K562 (cell line): Measurements from ENCODE around the gene SLC22A23. TPM values are rescaled to one million over a fixed set of nuclear protein-coding genes. Genes with fewer than 3 reads are reported as not detected.

Experiments
- ATF1 ChIP-seq, 2 experiments: fragments of 450-650 bp in 1 of 2; IDR thresholded peaks; 2 replicates each; pipeline ENCODE4 v1.6.1; 2016; ENCODE audit warnings: missing compliant biosample characterization in 1 of 2, missing genetic modification characterization in 1 of 2
- CBX5 ChIP-seq: IDR thresholded peaks from 2 replicates; pipeline ENCODE4 v1.6.1; 2014; ENCODE audit warnings: low read depth, borderline replicate concordance
- CXXC5 ChIP-seq: fragments of 250-450 bp; sonication (Bioruptor Pico); IDR thresholded peaks from 2 replicates; pipeline ENCODE4 v1.8.0; 2022; ENCODE audit warnings: inconsistent platforms, mild to moderate bottlenecking, moderate library complexity
- DPF2 ChIP-seq: fragments of 450-650 bp; IDR thresholded peaks from 2 replicates; pipeline ENCODE4 v1.6.1; 2016
- EHMT2 ChIP-seq: fragments of 450-650 bp; IDR thresholded peaks from 2 replicates; pipeline ENCODE4 v1.6.1; 2018; ENCODE audit warnings: antibody characterized with exemption
- JUND ChIP-seq, 2 experiments: IDR thresholded peaks; 2 replicates in 1 of 2; 3 replicates in 1 of 2; pipeline ENCODE4 v1.6.1; 2011; ENCODE audit warnings: borderline replicate concordance in 2 of 2, low read depth in 2 of 2, low read length in 2 of 2, improper control_type of control experiment in 1 of 2, missing biosample characterization in 1 of 2, missing genetic modification characterization in 1 of 2, missing genetic modification reagents in 1 of 2
- KLF16 ChIP-seq: IDR thresholded peaks from 2 replicates; pipeline ENCODE4 v1.6.1; 2016; ENCODE audit warnings: antibody characterized with exemption
- PHB2 ChIP-seq: fragments of 450-650 bp; IDR thresholded peaks from 2 replicates; pipeline ENCODE4 v1.6.1; 2017; ENCODE audit warnings: low read depth
- POLR2A ChIP-seq: fragments of 450-650 bp; conservative IDR thresholded peaks from 2 replicates; pipeline ENCODE4 v1.6.1; 2016
- RBM14 ChIP-seq: fragments of 200-400 bp; formaldehyde crosslinking; IDR thresholded peaks from 2 replicates; pipeline ENCODE4 v1.6.1; 2018; ENCODE audit warnings: low read depth, mild to moderate bottlenecking, low read length, moderate library complexity, borderline replicate concordance; ENCODE audit not compliant: insufficient read depth
- RHOXF2B ChIP-seq: fragments of 250-450 bp; sonication (Bioruptor Pico); conservative IDR thresholded peaks from 2 replicates; pipeline ENCODE4 v1.5.1; 2021
- SAFB ChIP-seq: fragments of 200-400 bp; formaldehyde crosslinking; IDR thresholded peaks from 2 replicates; pipeline ENCODE4 v1.6.1; 2017; ENCODE audit warnings: low read depth, low read length, borderline replicate concordance
- SMAD4 ChIP-seq: fragments of 250-450 bp; sonication (Bioruptor Pico); conservative IDR thresholded peaks from 2 replicates; pipeline ENCODE4 v1.8.0; 2021; ENCODE audit warnings: inconsistent platforms, mild to moderate bottlenecking, moderate library complexity
- ZNF224 ChIP-seq: sonication (generic); formaldehyde crosslinking; IDR thresholded peaks from 2 replicates; pipeline ENCODE4 v1.8.0; 2022; ENCODE audit warnings: mild to moderate bottlenecking, missing genetic modification reagents
- ZNF431 ChIP-seq: sonication (generic); formaldehyde crosslinking; IDR thresholded peaks from 2 replicates; pipeline ENCODE4 v1.8.0; 2022; ENCODE audit warnings: mild to moderate bottlenecking, missing genetic modification reagents
- ZNF551 ChIP-seq: fragments of 250-450 bp; sonication (Bioruptor Pico); IDR thresholded peaks from 2 replicates; pipeline ENCODE4 v1.5.0; 2021; ENCODE audit warnings: mild to moderate bottlenecking, moderate library complexity
- ZNF644 ChIP-seq: fragments of 200-800 bp; sonication (Bioruptor generic); IDR thresholded peaks from 2 replicates; pipeline ENCODE4 v1.6.1; 2016; ENCODE audit warnings: low read depth, missing genetic modification characterization, missing compliant biosample characterization
- ZNF77 ChIP-seq: fragments of 250-450 bp; sonication (Bioruptor Pico); IDR thresholded peaks from 2 replicates; pipeline ENCODE4 v1.5.0; 2020
- polyA plus RNA-seq, 8 experiments: library from polyadenylated mRNA; depleted of rRNA in 4 of 8; stranded (reverse) in 5 of 8; unstranded in 3 of 8; fragments of >200 nt; fragmentation: Nextera tagmentation in 2 of 8; fragmentation: Illumina TruSeq in 1 of 8; extraction: Ambion mirVana in 2 of 8; extraction: Trizol in 1 of 8; gene quantifications; 2 replicates each; pipeline versions ENCODE4 v1.2.1 to v1.2.3, GENCODE V29; 2011 to 2014; ENCODE audit warnings: inconsistent platforms in 1 of 8, missing spikeins in 1 of 8
- total RNA-seq, 7 experiments: library from RNA; depleted of rRNA in 6 of 7; stranded (reverse); fragments of >200 nt in 6 of 7; fragmentation: Illumina TruSeq in 2 of 7; extraction: Trizol in 2 of 7; gene quantifications; 2 replicates each; pipeline versions ENCODE4 v1.2.1 to v1.2.3, GENCODE V29; 2011 to 2021; ENCODE audit warnings: low replicate concordance in 1 of 7
- TF ChIP-seq, protein P1 (sequence below): fragments of 250-450 bp; sonication (Bioruptor Pico); IDR thresholded peaks from 2 replicates; pipeline ENCODE4 v1.5.0; 2021; ENCODE audit warnings: mild to moderate bottlenecking, borderline replicate concordance
- TF ChIP-seq, protein P2 (sequence below): sonication (generic); formaldehyde crosslinking; IDR thresholded peaks from 2 replicates; pipeline ENCODE4 v1.8.0; 2023; ENCODE audit warnings: mild to moderate bottlenecking, missing genetic modification reagents
- TF ChIP-seq, protein P3 (sequence below): fragments of 450-650 bp; formaldehyde crosslinking; IDR thresholded peaks from 2 replicates; pipeline ENCODE4 v1.4.0; 2020; ENCODE audit warnings: mild to moderate bottlenecking, moderate library complexity
- TF ChIP-seq, protein P4 (sequence below): fragments of 250-450 bp; sonication (Bioruptor Pico); IDR thresholded peaks from 2 replicates; pipeline ENCODE4 v1.5.0; 2021

The SLC22A23 gene
- total and polyA plus RNA-seq, 9 of the 15 experiments (the other 6 are each of a cell fraction or from before 2014, with no cell fraction given) = 0.30 to 8.7 (median 2.5) TPM

DNA sequence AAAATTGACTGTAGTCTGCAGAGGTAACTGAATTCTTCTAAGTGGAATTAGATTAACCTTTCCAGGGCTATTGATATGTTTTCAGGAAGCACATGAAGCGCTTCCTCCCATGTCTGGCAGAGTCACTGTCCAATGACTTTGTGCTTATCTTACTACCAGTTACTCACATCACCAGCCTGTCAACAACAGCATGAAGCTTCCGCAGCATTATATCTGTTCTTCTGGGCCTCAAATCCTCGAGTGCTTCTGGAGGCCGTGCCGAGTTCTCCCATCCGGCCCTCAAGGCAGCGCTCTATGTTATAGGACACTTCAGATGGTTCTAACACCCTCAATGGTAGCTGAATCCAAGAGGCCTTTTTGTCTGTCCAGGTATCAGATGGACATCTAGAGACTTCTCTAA, 164.9 kb downstream of the SLC22A23 start (continued):
- TF ChIP-seq, protein P1, sequence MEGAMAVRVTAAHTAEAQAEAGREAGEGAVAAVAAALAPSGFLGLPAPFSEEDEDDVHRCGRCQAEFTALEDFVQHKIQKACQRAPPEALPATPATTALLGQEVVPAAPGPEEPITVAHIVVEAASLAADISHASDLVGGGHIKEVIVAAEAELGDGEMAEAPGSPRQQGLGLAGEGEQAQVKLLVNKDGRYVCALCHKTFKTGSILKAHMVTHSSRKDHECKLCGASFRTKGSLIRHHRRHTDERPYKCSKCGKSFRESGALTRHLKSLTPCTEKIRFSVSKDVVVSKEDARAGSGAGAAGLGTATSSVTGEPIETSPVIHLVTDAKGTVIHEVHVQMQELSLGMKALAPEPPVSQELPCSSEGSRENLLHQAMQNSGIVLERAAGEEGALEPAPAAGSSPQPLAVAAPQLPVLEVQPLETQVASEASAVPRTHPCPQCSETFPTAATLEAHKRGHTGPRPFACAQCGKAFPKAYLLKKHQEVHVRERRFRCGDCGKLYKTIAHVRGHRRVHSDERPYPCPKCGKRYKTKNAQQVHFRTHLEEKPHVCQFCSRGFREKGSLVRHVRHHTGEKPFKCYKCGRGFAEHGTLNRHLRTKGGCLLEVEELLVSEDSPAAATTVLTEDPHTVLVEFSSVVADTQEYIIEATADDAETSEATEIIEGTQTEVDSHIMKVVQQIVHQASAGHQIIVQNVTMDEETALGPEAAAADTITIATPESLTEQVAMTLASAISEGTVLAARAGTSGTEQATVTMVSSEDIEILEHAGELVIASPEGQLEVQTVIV (CRISPR knock-in tag) = no peak
- TF ChIP-seq PHB2 (no peak), ATF1 (CRISPR knock-in tag; IDR thresholded peaks at IDR 0.05) (no peak), ATF1 (tag; IDR thresholded peaks at IDR 0.05) (peak; percentile 46), CXXC5 (CRISPR knock-in tag) (peak; percentile 73), ZNF224 (no peak), SMAD4 (peak; percentile 92), ZNF431 (no peak), POLR2A (no peak), CBX5 (no peak), KLF16 (no peak), RBM14 (no peak), JUND (IDR thresholded peaks at IDR 0.05; ENCODE audit: borderline replicate concordance, low read depth, low read length) (peak; percentile 82), JUND (tag; IDR thresholded peaks at IDR 0.05; ENCODE audit: borderline replicate concordance, low read depth, low read length) (peak; percentile 55; the same call in 1 of the 3 replicates), SAFB (no peak), ZNF77 (CRISPR knock-in tag) (no peak), ZNF551 (CRISPR knock-in tag) (no peak), EHMT2 (no peak), ZNF644 (tag) (0 out of 2 replicates have a peak, but pooled peaks have one; percentile 27), RHOXF2B (CRISPR knock-in tag) (no peak), DPF2 (peak; percentile 76; the same call in 1 of the 2 replicates)
- TF ChIP-seq, protein P2, sequence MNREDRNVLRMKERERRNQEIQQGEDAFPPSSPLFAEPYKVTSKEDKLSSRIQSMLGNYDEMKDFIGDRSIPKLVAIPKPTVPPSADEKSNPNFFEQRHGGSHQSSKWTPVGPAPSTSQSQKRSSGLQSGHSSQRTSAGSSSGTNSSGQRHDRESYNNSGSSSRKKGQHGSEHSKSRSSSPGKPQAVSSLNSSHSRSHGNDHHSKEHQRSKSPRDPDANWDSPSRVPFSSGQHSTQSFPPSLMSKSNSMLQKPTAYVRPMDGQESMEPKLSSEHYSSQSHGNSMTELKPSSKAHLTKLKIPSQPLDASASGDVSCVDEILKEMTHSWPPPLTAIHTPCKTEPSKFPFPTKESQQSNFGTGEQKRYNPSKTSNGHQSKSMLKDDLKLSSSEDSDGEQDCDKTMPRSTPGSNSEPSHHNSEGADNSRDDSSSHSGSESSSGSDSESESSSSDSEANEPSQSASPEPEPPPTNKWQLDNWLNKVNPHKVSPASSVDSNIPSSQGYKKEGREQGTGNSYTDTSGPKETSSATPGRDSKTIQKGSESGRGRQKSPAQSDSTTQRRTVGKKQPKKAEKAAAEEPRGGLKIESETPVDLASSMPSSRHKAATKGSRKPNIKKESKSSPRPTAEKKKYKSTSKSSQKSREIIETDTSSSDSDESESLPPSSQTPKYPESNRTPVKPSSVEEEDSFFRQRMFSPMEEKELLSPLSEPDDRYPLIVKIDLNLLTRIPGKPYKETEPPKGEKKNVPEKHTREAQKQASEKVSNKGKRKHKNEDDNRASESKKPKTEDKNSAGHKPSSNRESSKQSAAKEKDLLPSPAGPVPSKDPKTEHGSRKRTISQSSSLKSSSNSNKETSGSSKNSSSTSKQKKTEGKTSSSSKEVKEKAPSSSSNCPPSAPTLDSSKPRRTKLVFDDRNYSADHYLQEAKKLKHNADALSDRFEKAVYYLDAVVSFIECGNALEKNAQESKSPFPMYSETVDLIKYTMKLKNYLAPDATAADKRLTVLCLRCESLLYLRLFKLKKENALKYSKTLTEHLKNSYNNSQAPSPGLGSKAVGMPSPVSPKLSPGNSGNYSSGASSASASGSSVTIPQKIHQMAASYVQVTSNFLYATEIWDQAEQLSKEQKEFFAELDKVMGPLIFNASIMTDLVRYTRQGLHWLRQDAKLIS (CRISPR knock-in tag) = no peak
- TF ChIP-seq, protein P3, sequence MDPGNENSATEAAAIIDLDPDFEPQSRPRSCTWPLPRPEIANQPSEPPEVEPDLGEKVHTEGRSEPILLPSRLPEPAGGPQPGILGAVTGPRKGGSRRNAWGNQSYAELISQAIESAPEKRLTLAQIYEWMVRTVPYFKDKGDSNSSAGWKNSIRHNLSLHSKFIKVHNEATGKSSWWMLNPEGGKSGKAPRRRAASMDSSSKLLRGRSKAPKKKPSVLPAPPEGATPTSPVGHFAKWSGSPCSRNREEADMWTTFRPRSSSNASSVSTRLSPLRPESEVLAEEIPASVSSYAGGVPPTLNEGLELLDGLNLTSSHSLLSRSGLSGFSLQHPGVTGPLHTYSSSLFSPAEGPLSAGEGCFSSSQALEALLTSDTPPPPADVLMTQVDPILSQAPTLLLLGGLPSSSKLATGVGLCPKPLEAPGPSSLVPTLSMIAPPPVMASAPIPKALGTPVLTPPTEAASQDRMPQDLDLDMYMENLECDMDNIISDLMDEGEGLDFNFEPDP (CRISPR knock-in tag) = no peak
- TF ChIP-seq, protein P4, sequence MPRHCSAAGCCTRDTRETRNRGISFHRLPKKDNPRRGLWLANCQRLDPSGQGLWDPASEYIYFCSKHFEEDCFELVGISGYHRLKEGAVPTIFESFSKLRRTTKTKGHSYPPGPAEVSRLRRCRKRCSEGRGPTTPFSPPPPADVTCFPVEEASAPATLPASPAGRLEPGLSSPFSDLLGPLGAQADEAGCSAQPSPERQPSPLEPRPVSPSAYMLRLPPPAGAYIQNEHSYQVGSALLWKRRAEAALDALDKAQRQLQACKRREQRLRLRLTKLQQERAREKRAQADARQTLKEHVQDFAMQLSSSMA = no peak
